Measurements from ENCODE around the gene RGS11. TPM values are rescaled to one million over a fixed set of nuclear protein-coding genes. Genes with fewer than 3 reads are reported as not detected.

Gene RGS11
- total and polyA plus RNA-seq, 2 of the 4 experiments (the other 2 are of a cell fraction): under 0.01 to 0.48 TPM

- no peak overlapping the region for H2AK5ac ChIP-seq (ENCODE audit: low read depth, low read length)
Measured at GRCh38 chr16:297832-298231, 22.1 kb upstream of the RGS11 start.

More at GRCh38 chr16:297832-298231, 22.1 kb upstream of the RGS11 start:
- intact Hi-C loops (cut with micrococcal nuclease): no loop called here
- no peak overlapping the region for H3K56ac ChIP-seq (ENCODE audit: extremely low read depth, insufficient read depth, low read length)
- no peak overlapping the region for H3K27ac ChIP-seq (ENCODE audit: insufficient read depth, low read length)
- H3K4me3 ChIP-seq (ENCODE audit: insufficient read depth, low read depth, low read length): no peak overlapping the region
- peaks cover 35% of the 10 kb centered on the region for H3K36me3 ChIP-seq (ENCODE audit: control insufficient read depth, insufficient read depth, low read length)
- no peak overlapping the region for H3K18ac ChIP-seq (ENCODE audit: low read depth, low read length)
- dilution Hi-C loops (cut with HindIII; ENCODE audit: low sequenced_read_pairs, unreplicated experiment): no loop called here
- POLR2A ChIA-PET (ENCODE audit: unreplicated experiment): no interaction called here
- no peak overlapping the region for H2AFZ ChIP-seq (replicated peaks; ENCODE audit: low read length, poor library complexity)
- peak overlapping the region; percentile 28 for H2AK9ac ChIP-seq (replicated peaks; ENCODE audit: low read depth, low read length, poor library complexity)
- no peak overlapping the region for H3K23ac ChIP-seq (ENCODE audit: low read depth, low read length)
- CTCF ChIA-PET: no interaction called here
- H4K8ac ChIP-seq (ENCODE audit: low read depth in 2 of 2, low read length in 2 of 2): no peak overlapping the region
- H3K27me3 ChIP-seq (ENCODE audit: control insufficient read depth, insufficient read depth, low read length): no peaks in the 10 kb centered on the region
- H3K4me1 ChIP-seq (ENCODE audit: control insufficient read depth, insufficient read depth, low read length): no peaks in the 10 kb centered on the region
- H2BK5ac ChIP-seq (ENCODE audit: low read depth, low read length, poor library complexity, severe bottlenecking): no peak overlapping the region
- no peak overlapping the region for H4K91ac ChIP-seq (ENCODE audit: insufficient read depth, low read depth, low read length)
- H2BK120ac ChIP-seq (ENCODE audit: low read depth, low read length): no peak overlapping the region
- no peaks in the 10 kb centered on the region for H3K9me3 ChIP-seq (ENCODE audit: control insufficient read depth, insufficient read depth, low read length)
- H3K79me1 ChIP-seq (ENCODE audit: low read depth in 1 of 2, low read length in 2 of 2): peaks cover 0 to 6% of the 10 kb centered on the region in 2 experiments; a peak in 2 of 4 replicates
- H3K9me1 ChIP-seq (ENCODE audit: insufficient read depth, low read length): no peaks in the 10 kb centered on the region
- in situ Hi-C loops (cut with MboI; ENCODE audit: low sequenced_read_pairs): no loop called here
- no peak overlapping the region for H3K9ac ChIP-seq (ENCODE audit: low read depth, low read length)
- H4K5ac ChIP-seq (ENCODE audit: low read depth, low read length): no peak overlapping the region
- BruUV-seq (replicated peaks): no TSS peak
- H4K20me1 ChIP-seq (ENCODE audit: insufficient read depth, low read length): no peaks in the 10 kb centered on the region; the same call in 1 of the 2 replicates
- H2BK20ac ChIP-seq (ENCODE audit: low read depth, low read length): no peak overlapping the region
- TF ChIP-seq, protein P1, sequence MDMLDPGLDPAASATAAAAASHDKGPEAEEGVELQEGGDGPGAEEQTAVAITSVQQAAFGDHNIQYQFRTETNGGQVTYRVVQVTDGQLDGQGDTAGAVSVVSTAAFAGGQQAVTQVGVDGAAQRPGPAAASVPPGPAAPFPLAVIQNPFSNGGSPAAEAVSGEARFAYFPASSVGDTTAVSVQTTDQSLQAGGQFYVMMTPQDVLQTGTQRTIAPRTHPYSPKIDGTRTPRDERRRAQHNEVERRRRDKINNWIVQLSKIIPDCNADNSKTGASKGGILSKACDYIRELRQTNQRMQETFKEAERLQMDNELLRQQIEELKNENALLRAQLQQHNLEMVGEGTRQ (IDR thresholded peaks at IDR 0.05; ENCODE audit: low read depth, low read length): no peak
- no peak for TF ChIP-seq ELK1 (IDR thresholded peaks at IDR 0.05; ENCODE audit: borderline replicate concordance, low read depth, low read length)
- TF ChIP-seq RCOR1 (IDR thresholded peaks at IDR 0.05; ENCODE audit: insufficient replicate concordance, low read length): no peak
- no peak for TF ChIP-seq RAD21 (IDR thresholded peaks at IDR 0.05; ENCODE audit: low read length)
- TF ChIP-seq MAFK (IDR thresholded peaks at IDR 0.05; ENCODE audit: low read depth, low read length): no peak
- no peak for TF ChIP-seq MXI1 (IDR thresholded peaks at IDR 0.05; ENCODE audit: borderline replicate concordance, low read depth, low read length)
- no peak for TF ChIP-seq FOS (IDR thresholded peaks at IDR 0.05; ENCODE audit: low read depth, low read length)
- TF ChIP-seq NFE2L2 (IDR thresholded peaks at IDR 0.05; ENCODE audit: low read depth, low read length): no peak
- TF ChIP-seq MAZ (IDR thresholded peaks at IDR 0.05; ENCODE audit: borderline replicate concordance, low read depth, low read length): no peak
- H3K4ac ChIP-seq (ENCODE audit: low read depth, low read length): no peak overlapping the region
- DNase-seq (no peak), ATAC-seq (ENCODE audit: low read depth) (no peak)
- no peak overlapping the region for H2BK15ac ChIP-seq (ENCODE audit: low read depth, low read length)
- 95% methylated on average over 25 of the region's 32 CpGs; no CpG with 5 or more reads in 1 of the 2 experiments for WGBS, 2 experiments (ENCODE audit: extremely low coverage in 2 of 2, insufficient read length in 1 of 2)
- H3K4me2 ChIP-seq (ENCODE audit: low read depth, low read length): no peak overlapping the region
- H3K14ac ChIP-seq (replicated peaks; ENCODE audit: low read depth, low read length): no peak overlapping the region
